Endothelial cell of hepatic sinusoid (primary cell): Measurements from ENCODE around the gene INHBE.
"Not testable (repeated sequence)": the region's sequence is repeated elsewhere in the genome, so short reads cannot be mapped to it uniquely, and the experiment has no call there.

Experiments used
- in situ Hi-C: cut with HindIII; loops from 2 replicates; pipeline ENCODE4 v1.10.0; 2017; ENCODE audit warnings: low sequenced_read_pairs

The INHBE gene, protein sequence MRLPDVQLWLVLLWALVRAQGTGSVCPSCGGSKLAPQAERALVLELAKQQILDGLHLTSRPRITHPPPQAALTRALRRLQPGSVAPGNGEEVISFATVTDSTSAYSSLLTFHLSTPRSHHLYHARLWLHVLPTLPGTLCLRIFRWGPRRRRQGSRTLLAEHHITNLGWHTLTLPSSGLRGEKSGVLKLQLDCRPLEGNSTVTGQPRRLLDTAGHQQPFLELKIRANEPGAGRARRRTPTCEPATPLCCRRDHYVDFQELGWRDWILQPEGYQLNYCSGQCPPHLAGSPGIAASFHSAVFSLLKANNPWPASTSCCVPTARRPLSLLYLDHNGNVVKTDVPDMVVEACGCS

DNA sequence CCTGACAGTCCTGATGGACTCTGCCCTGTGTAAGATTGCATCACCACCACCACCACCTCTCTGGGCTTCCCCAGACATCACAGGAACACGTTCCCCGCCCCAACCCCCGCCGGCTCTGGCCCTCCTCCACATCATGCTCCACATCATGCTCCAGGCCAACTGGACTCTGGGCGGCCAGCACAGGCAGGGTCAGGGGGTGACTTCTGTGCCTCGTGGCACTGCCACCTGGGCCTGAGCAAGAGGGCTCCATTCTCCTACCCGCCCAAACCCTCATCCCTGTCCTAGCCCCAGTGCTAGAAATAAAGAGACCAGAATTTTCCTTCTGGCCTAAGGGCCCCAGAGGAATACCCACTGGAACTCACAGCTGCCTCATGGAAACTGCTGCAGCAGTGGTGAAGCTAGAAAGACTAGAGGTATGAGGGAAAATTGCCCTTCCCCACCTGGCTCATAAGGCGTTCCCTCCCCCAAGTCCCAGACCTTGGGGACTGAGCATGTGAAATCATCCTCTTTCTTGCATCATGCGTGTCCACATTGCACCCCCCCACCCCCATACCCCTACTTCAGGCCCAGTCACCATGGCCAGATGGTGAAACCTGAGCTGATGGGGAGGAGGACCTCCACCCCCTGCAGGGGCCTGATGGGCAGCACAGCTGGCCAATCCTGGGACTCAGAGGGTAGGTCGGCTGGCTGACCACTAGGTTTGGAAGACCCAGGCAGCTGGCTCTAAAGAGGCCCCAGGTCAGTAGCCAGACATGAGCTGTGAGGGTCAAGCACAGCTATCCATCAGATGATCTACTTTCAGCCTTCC, at the start of gene INHBE:
Gene INHBE, plus strand, starts transcription at position 742 of the 808 bp plus-strand sequence. CDS start 230 bp downstream, outside the sequence.
- in situ Hi-C loops = no loop called here

DNA sequence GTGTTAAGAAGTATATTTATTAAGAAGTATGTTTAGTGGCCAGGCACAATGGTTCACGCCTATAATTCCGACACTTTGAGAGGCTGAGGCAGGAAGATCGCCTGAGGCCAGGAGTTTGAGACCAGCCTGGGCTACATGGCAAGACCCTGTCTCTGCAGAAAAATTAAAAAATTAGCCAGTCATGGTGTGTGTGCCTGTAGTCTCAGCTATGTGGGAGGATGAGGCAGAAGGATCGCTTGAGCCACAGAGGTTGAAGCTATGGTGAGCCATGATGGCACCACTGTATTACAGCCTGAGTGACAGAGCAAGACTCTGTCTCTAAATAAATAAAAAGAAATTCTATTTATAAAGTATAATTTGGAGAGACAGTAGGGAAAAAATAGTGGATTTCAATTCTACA, 44.6 kb upstream of the INHBE start:
- in situ Hi-C loops = no loop called here

DNA sequence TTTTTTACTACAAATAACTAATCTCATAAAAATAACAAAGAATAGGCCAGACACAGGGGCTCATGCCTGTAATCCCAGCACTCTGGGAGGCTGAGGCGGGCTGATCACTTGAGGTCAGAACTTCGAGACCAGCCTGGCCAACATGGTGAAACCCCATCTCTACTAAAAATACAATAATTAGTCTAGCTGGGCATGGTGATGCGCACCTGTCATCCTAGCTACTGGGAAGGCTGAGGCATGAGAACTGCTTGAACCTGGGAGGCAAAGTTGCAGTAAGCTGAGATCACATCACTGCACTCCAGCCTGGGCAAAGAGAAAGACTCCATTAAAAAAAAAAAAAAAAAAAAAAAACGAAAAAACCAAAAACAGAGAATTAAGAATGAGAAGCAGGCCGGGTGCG, 40.9 kb upstream of the INHBE start:
- in situ Hi-C loops = not testable (repeated sequence)

DNA sequence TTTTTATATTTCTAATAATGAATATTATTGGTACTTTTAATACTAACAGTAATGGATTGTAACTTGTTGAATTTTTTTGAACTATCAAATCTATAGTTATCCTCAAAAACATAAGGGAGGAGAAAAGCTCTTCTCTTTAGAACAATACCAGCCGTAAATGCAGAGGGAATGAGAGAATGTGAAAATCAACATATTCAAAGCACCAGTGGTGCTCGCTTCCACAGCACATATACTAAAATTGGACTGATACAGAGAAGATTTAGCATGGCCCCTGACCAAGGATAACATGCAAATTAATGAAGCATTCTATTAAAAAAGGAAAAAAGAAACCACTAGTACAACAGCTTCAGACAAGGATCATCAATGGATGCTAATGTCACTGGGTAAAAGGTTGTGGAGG, 40.0 kb upstream of the INHBE start:
- in situ Hi-C loops = no loop called here

DNA sequence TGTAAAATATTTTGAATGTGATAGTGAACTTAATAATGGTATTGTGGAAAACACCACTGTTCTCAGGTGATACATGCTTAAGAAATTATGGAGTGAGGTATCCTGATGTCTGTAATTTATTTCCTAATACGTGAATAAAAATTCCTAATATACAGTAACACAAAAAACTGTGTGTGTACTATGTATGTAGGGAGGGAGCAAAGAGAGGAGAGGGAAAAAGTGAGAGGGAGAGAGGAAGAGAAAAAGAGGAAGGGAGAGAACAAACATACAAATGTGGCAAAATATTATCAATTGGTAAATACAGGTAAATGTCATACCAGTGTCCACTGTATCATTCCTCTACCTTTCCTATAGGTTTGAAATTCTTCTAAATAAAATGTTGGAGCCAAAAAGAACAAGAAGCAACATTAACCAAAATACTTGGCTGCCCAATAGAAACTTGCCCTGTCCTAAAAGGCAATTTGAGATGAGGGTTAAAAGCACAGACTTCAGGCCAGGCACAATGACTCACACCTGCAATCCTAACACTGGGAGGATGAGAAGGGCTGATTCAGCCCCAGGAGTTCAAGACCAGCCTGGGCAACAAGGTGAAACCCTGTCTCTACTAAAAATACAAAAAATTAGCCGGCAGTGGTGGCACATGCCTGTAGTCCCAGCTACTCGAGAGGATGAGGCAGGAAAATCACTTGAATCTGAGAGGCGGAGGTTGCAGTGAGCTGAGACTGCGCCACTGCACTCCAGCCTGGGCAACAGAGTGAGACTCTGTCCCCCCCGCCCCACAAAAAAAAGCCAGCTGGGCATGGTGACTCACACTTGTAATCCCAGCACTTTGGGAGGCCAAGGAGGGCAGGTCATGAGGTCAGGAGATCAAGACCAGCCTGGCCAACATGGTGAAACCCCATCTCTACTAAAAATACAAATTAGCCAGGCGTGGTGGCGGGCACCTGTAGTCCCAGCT, 38.8 kb upstream of the INHBE start:
- in situ Hi-C loops = no loop called here

DNA sequence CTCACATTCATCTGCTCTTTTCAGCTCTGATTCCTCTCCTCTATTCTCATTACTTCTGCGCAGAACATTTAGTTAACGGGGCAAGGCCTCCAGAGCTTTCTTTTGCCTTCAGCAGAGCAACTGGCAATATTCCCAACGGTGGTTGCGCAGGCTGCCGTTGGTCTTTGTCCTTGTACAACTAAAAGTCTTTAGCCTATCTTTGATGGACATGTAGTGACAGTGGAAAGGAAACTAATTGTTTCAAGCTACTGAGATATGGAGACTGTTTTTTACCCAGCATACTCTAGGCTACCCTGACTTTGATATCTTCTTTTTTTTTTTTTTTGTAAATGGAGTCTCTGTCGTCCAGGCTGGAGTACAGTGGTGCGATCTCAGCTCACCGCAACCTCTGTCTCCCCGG, 36.9 kb upstream of the INHBE start:
- in situ Hi-C loops = no loop called here

DNA sequence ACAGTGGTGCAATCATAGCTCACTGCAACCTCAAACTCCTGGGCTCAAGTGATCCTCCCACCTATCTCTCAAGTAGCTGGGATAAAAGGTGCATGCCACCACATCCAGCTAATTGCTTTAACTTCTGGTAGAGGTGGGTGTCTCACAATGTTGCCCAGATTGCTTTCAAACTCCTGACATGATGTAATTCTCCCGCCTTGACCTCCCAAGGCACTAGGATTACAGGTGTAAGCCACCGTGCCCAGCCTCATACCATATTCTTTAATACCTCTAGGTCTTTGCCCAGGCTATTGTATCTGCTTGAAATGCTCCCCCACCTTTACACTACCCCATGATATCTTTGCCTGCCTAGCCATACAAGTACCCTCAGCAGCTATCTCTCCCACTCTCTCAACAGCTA, 35.6 kb upstream of the INHBE start:
- in situ Hi-C loops = no loop called here

DNA sequence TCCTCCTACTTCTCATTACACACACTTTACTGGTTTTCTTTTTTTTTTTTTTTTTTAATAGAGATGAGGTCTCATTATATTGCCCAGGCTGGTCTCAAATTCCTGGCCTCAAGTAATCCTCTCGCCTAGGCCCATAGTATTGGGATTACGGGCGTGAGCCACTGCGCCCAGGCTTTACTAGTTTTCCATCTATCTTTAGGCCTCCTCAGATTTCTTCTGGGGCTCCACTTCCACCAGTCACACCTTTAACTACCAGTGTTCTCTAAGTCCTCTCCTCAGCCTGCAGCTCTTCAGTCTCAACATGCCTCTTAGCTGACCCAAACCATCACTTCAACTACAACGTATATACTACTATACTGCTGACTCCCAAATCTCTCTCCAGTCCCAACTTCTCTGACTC, 34.6 kb upstream of the INHBE start:
- in situ Hi-C loops = no loop called here

DNA sequence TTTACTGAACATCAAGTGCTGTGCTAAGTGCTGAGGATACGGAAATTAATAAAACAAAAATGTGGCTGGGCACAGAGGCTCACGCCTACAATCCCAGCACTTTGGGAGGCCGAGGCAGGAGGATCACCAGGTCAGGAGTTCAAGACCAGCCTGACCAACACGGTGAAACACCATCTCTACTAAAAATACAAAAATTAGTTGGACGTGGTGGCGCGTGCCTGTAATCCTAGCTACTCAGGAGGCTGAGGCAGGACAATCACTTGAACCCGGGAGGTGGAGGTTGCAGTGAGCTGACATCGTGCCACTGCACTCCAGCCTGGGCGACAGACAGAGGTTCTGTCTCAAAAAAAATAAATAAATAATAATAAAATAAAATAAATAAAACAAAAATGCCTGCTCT, 28.2 kb upstream of the INHBE start:
- in situ Hi-C loops = not testable (repeated sequence)

DNA sequence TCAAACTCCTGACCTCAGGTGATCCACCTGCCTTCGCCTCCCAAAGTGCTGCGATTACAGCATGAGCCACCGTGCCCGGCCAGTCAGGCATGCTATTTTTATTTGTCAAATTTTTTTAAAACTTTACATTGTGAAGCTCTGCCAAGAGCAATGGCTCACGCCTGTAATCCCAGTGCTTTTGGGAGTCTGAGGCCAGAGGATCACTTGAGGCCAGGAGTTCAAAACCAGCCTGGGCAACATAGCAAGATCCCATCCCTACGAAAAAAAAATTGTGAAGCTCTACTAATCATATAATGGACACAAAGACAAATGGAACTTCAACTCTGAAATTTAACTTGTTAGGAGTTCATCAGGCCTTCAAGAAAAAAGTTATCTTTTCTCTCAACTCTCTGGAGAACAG, 26.1 kb upstream of the INHBE start:
- in situ Hi-C loops = no loop called here

DNA sequence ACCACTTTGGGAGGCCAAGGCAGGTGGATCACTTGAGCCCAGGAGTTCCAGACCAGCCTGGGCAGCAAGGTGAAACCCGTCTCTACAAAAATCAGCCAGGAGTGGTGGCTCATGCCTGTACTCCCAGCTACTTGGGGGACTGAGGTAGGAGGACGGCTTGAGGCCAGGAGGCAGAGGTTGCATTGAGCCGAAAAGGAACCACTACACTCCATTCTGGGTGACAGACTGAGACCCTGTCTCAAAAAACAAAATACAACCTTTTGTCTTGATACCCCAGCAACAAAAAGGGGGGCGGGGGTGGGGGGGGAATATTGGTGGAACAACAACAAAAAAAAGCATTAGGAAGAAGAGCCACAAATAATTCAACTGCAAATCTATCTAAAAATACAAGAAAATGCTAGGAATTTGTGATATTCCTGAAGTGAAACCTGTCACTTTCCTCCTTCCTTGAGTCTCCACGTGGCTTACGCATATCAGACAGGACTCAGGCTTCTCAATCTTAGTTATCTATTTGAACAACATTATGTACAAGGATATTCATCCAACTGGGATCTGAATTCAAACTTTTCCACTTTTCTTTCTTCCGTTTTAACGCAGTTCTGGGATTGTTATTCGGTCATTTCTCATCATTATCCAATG, 25.5 kb upstream of the INHBE start:
- in situ Hi-C loops = no loop called here

DNA sequence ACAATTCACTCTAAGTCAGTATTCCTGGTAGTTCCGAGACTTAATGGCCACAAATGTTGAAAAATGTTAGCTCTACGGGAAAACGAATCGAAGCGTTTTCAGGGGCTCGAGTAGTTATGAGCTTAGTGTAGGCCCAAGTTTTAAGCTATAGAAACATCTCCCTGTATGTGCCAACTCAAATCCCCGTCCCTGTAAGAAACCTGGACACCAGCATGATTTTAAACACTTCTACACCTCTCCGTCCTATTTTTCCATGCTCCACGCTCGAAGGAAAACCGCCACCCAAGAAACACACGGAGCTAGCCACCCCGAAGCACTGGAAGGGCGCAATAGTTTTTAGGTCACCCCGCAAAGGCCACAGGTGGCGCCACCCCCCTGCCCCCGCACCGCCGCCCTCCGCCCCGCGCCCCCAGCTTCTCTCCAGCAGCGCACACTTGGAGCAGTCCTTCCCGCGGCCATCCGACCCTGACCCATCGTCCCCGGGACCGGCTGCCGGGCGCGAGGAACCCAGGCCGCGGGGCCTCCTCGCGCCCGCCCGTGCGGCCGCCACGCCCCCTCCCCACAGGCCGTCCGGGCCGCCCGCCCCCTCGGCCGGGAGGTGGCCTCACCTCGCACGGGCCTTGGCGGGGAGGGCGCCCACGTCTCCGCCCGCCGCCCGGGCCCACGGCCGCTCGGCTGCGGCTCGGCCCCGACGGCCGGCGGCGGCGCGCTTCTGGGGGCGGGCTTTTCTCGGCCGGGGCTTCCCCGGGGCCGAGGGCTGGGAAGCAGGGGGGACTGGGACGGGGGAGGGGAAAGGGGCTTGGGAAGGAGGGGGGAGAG, 24.8 kb upstream of the INHBE start:
- in situ Hi-C loops = no loop called here

DNA sequence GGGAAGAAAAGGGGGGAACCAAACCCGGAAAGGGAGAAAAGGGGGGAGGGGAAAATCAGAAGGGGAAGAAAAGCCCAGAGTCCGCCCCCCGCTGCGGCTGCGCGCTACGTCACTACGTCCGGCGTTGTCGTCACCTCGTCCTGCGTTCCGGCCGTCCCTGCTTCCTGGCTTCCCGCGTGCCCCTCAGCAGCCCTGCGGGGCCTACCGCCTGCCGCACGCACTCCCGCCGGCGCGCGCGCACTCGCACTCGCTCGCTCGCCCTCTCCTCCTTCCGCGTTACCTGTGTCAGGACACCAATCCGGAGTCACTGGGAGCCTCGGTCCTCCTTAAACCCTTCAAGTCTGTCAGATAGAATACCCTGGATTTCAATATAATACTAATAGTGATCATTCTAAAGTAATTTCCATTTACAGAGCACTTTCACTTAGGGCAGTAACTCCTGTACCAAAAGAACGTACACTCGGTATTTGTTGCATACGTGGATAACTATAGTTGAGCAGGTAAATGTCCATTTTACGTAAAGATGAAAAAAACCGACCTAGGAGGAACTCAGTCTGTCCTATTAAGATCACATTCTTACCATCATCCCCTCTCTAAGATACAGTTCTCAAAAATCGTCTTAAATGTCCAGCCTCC, 24.1 kb upstream of the INHBE start, which contains the start of gene R3HDM2:
Gene R3HDM2, minus strand, starts transcription at position 113 of the 636 bp plus-strand sequence. CDS start 120,615 bp downstream, outside the sequence.
- in situ Hi-C loops = no loop called here

DNA sequence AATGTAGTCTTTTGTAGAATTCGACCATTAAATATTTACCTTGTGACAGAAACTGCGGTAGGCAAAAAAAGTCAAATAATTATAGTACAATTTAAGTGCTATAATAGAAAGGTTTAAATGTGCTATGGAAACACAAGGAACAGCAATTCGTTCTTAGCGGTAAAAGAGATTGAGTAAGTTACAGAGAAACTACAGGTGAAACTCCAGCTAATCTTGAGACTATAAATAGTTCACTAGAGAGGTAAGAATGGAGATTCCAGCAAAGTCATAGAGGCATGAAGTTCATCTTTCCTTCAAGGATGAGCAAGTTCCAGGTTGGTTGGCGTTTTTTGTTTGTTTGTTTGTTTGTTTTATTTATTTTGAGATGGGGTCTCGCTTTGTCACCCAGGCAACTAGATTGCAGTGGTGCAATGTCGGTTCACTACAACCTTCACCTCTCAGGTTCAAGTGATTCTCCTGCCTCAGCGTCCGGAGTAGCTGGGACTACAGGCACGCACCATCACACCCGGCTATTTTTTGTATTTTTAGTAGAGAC, 23.4 kb upstream of the INHBE start:
- in situ Hi-C loops = no loop called here

DNA sequence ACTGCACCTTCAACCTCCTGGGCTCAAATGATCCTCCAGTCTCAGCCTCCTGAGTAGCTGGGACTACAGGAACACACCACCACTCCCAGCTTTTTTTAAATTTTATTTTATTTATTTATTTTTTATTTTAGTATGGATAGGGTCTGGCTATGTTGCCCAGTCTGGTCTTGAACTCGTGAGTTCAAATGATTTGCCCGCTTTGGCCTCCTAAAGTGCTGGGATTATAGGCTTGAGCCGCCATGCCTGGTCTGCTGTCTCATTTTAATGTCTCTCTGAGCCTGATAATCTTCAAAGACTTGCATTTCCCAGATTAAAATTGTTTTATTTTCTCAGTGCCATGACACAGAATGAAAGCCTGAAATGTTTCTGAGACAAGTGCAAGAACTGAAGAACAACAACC, 21.7 kb upstream of the INHBE start:
- in situ Hi-C loops = no loop called here

DNA sequence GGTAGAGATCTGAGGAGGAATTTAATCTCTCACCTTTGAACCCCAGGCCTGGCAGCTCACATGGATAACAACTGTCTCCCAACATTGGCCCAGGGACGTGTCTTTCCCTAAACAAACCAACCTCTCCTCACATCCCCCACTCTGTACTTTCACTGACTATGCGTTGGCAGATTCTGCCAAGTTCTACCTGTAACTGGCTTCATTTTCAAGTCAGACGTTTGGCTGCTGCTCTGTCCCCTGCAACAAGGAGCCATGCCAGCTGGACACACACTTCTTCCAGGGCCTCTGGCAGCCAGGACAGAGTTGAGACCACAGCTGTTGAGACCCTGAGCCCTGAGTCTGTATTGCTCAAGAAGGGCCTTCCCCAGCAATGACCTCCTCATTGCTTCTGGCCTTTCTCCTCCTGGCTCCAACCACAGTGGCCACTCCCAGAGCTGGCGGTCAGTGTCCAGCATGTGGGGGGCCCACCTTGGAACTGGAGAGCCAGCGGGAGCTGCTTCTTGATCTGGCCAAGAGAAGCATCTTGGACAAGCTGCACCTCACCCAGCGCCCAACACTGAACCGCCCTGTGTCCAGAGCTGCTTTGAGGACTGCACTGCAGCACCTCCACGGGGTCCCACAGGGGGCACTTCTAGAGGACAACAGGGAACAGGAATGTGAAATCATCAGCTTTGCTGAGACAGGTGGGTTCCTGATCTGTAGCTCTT, 20.4 kb upstream of the INHBE start, which contains the start of gene INHBC:
Gene INHBC, plus strand, starts transcription at position 268 of the 707 bp plus-strand sequence. Its CDS starts 103 bp downstream, at position 371.
- in situ Hi-C loops = no loop called here

DNA sequence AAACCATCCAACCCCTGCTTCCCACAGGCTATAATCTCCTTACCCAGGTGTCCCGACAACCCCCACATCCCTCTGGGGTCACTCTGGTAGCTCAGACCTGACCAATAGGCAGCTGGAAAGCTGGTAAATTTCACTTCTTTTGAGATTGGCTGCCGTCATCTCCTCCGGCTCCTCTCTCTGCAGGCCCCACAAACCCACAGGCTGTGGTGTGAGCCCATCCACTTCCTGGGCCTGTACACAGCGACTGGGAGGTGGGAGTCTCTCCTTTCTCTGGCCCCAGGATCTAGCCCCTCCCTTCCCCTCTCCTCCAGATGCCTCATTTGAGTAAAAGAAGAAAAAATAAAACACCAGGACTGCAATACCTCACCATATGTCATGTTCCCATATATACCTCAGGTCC, 19.8 kb upstream of the INHBE start:
- in situ Hi-C loops = no loop called here

DNA sequence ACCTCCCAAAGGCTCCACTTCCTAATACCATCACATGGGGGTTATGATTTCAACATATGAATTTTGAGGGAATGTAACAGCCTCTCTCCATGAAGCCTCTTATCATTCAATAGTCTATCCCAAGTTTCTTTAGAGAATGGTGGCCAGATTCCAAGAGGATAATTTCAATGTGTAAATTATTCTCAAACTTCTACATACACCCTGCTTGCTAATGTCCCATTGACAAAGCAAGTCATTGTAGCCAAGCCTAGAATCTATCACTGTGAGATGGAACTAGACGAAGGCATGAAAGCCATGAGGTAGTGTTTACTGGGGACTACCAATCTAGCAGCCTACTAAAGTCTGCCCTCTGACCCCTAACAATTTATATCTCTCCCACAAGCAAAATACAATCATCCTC, 16.7 kb upstream of the INHBE start:
- in situ Hi-C loops = no loop called here
